ENCODE measurements around the gene PIP4K2A.

DNA sequence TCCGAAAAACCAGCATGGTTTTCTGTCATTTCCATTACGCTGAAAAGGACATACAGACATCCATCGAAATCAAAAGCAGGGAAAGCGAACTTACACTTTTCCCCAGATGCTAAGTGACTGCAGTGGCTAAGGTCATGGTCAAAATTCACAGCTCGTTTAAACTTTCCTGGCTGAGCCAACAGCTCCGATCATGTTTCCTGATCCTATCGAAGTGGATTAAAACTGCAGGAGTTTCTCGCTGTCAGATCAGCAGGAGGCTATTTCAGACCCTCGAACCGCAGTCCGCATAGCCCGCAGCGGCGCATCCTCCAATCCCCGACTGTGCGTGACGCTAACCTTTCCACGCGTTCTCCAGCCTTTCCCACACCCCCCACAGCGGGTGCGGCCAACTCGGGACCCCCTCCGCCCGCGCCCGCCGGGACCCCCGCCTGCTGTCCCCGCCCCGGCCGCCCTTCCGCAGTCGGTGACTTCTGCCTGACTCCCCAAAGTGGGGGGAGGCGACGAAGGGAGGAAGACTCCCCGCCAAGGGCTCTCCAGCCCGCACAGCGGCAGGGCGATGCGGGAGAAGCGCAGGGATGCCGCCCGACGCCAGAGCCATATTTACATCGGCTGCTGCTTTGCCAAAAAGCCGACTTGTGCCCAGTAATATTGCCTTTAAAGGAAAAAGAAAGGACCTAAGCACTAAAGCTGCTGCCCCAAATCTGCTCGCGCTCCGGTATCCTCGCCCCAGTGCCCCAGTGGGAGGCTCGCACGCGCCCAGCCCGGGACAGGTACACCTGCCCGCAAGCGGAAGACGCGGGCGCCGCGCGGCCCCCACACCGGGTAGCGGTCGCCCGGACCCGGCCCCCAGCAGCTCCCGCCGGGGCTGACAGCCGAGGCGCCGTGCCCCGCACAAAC, 1.2 kb downstream of the PIP4K2A start:
- TF ChIP-seq, protein P1, sequence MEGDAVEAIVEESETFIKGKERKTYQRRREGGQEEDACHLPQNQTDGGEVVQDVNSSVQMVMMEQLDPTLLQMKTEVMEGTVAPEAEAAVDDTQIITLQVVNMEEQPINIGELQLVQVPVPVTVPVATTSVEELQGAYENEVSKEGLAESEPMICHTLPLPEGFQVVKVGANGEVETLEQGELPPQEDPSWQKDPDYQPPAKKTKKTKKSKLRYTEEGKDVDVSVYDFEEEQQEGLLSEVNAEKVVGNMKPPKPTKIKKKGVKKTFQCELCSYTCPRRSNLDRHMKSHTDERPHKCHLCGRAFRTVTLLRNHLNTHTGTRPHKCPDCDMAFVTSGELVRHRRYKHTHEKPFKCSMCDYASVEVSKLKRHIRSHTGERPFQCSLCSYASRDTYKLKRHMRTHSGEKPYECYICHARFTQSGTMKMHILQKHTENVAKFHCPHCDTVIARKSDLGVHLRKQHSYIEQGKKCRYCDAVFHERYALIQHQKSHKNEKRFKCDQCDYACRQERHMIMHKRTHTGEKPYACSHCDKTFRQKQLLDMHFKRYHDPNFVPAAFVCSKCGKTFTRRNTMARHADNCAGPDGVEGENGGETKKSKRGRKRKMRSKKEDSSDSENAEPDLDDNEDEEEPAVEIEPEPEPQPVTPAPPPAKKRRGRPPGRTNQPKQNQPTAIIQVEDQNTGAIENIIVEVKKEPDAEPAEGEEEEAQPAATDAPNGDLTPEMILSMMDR (IDR thresholded peaks at IDR 0.05; ENCODE audit: poor library complexity): no peak
- TF ChIP-seq EZH2 (IDR thresholded peaks at IDR 0.05; ENCODE audit: borderline replicate concordance): no peak
- no peak for TF ChIP-seq EZH2phosphoT487 (IDR thresholded peaks at IDR 0.05; ENCODE audit: low read depth, severe bottlenecking, unreplicated experiment)
